Ovary (tissue), 3 donors: Measurements from ENCODE around the gene PLEKHN1.

ENCODE experiments used
- EP300 ChIP-seq: sonication (generic); formaldehyde crosslinking; IDR thresholded peaks from one replicate; pipeline ENCODE4 v1.6.1; 2017; ENCODE audit warnings: antibody characterized with exemption
- POLR2A ChIP-seq: fragments of 450-650 bp; IDR thresholded peaks from one replicate; pipeline ENCODE4 v1.6.1; 2017; ENCODE audit warnings: antibody characterized with exemption, mild to moderate bottlenecking, moderate library complexity
- TF ChIP-seq, protein P1 (sequence below), 3 donors: fragments of 450-650 bp in 2 of 3; fragments of 200-600 bp in 1 of 3; IDR thresholded peaks; one replicate each; pipeline versions ENCODE4 v1.5.1 to v1.8.0; 2016 to 2022; ENCODE audit warnings: antibody characterized with exemption in 3 of 3, mild to moderate bottlenecking in 1 of 3
- donor health status: DM: no; HTN: no; CAD: no.

DNA sequence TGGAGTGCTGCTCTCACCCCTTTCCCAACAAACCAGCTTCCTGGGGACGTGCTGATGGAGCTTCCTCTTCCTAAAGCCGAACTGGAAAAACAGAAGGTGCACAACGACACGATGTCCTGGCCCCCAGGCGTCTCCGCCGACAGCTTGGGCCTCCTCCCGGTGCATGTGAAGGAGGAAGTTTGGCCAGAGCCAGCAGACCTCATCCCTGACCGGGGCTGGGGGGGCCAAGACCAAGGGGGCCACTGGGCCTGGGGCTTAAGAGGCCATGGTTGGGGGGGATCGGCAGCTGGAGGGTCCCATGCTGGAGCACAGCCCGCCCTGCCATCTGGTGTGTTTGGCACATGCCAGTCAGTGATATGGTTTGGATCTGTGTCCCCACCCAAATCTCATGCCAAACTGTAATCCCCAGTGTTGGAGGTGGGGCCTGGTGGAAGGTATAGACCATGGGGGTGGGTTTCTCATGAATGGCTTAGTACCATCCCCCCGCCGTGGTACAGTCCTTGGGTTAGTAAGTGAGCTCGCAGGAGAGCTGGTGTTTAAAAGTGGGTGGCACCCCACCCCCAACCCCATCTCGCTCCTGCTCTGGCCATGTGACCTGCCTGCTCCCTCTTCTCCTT lies 27.2 kb downstream of the PLEKHN1 start:
- TF ChIP-seq, protein P1, sequence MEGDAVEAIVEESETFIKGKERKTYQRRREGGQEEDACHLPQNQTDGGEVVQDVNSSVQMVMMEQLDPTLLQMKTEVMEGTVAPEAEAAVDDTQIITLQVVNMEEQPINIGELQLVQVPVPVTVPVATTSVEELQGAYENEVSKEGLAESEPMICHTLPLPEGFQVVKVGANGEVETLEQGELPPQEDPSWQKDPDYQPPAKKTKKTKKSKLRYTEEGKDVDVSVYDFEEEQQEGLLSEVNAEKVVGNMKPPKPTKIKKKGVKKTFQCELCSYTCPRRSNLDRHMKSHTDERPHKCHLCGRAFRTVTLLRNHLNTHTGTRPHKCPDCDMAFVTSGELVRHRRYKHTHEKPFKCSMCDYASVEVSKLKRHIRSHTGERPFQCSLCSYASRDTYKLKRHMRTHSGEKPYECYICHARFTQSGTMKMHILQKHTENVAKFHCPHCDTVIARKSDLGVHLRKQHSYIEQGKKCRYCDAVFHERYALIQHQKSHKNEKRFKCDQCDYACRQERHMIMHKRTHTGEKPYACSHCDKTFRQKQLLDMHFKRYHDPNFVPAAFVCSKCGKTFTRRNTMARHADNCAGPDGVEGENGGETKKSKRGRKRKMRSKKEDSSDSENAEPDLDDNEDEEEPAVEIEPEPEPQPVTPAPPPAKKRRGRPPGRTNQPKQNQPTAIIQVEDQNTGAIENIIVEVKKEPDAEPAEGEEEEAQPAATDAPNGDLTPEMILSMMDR (IDR thresholded peaks at IDR 0.05) = no peak
- no peak for TF ChIP-seq POLR2A
- no peak for TF ChIP-seq EP300
